Right lobe of liver (tissue), 4 donors: ENCODE measurements around the gene EPHA6.

Source experiments
- POLR2A ChIP-seq: fragments of 450-650 bp; IDR thresholded peaks from one replicate; pipeline ENCODE4 v1.6.1; 2017; ENCODE audit warnings: antibody characterized with exemption, mild to moderate bottlenecking
- TF ChIP-seq, protein P1 (sequence below), 4 donors: fragments of 200-600 bp in 3 of 4; fragments of 450-650 bp in 1 of 4; IDR thresholded peaks; one replicate each; pipeline versions ENCODE4 v1.5.1 to v1.8.0; 2016 to 2022; ENCODE audit warnings: antibody characterized with exemption in 4 of 4, mild to moderate bottlenecking in 2 of 4
- donor health status: DM: no; HTN: no; CAD: no.
- donor health status: DM: no; HTN: no; CAD: no.
- donor health status: DM: no; HTN: yes; CAD: no.

DNA sequence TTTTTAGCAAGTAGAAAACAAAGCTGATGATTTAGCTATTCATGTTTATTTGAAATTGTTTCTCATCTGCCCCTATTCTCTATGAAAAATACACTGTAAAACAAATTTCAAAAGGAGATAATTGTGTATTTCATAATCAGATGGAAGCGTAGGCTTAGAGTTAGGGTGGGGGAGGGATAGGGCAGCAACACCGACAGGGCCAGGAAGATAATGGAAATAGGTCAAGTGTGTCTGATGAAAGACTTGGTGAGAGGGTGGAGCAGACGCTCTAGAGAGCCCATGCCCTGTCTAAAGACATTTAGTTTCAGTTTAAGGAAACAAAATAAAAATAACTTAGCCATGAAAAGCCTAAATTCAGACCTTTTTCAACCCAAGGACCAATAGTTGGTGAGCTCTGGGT is 898.5 kb downstream of the EPHA6 start:
- TF ChIP-seq, protein P1, sequence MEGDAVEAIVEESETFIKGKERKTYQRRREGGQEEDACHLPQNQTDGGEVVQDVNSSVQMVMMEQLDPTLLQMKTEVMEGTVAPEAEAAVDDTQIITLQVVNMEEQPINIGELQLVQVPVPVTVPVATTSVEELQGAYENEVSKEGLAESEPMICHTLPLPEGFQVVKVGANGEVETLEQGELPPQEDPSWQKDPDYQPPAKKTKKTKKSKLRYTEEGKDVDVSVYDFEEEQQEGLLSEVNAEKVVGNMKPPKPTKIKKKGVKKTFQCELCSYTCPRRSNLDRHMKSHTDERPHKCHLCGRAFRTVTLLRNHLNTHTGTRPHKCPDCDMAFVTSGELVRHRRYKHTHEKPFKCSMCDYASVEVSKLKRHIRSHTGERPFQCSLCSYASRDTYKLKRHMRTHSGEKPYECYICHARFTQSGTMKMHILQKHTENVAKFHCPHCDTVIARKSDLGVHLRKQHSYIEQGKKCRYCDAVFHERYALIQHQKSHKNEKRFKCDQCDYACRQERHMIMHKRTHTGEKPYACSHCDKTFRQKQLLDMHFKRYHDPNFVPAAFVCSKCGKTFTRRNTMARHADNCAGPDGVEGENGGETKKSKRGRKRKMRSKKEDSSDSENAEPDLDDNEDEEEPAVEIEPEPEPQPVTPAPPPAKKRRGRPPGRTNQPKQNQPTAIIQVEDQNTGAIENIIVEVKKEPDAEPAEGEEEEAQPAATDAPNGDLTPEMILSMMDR (IDR thresholded peaks at IDR 0.05), result no peak
- TF ChIP-seq POLR2A, result no peak
